ENCODE measurements around the gene RAI1.

GRCh38 chr17:17831208-17832031 is 150.2 kb downstream of the RAI1 start:
- 0 out of 4 replicates have a peak, but pooled peaks of 1 of the 2 experiments have one; percentile 6 for TF ChIP-seq POLR2A (IDR thresholded peaks at IDR 0.05; ENCODE audit: insufficient read depth in 1 of 2, low read depth in 2 of 2, low read length in 2 of 2)
- no peak for TF ChIP-seq PATZ1 (CRISPR knock-in tag; IDR thresholded peaks at IDR 0.05)
- TF ChIP-seq E2F5 (CRISPR knock-in tag; conservative IDR thresholded peaks at IDR 0.05) = no peak
- no peak for TF ChIP-seq NCOA2 (CRISPR knock-in tag; IDR thresholded peaks at IDR 0.05)
- no peak for TF ChIP-seq RFX1 (IDR thresholded peaks at IDR 0.05)
- TF ChIP-seq ZBTB44 (CRISPR knock-in tag; IDR thresholded peaks at IDR 0.05) = no peak
- TF ChIP-seq SMAD9 (CRISPR knock-in tag; IDR thresholded peaks at IDR 0.05) = no peak
- TF ChIP-seq NR2F6 (IDR thresholded peaks at IDR 0.05) = no peak
- TF ChIP-seq NR2F6 (CRISPR knock-in tag; IDR thresholded peaks at IDR 0.05) = no peak
- no peak for TF ChIP-seq POLR2AphosphoS2 (IDR thresholded peaks at IDR 0.05; ENCODE audit: low read depth, low read length)
- TF ChIP-seq CTCF (CRISPR knock-in tag; IDR thresholded peaks at IDR 0.05) = no peak
- TF ChIP-seq ZNF407 (CRISPR knock-in tag; IDR thresholded peaks at IDR 0.05; ENCODE audit: not compliant biosample characterization) = no peak
- TF ChIP-seq RAD21 (CRISPR knock-in tag; IDR thresholded peaks at IDR 0.05) = no peak

Measured in HepG2 (cell line).